ENCODE data around the gene BNIP3.

Gene BNIP3

GRCh38 chr10:131972474-131973071 lies 9.2 kb downstream of the BNIP3 start:
- TF ChIP-seq CTCF (IDR thresholded peaks at IDR 0.05): no peak
- Histone ChIP-seq H3K4me2 (ENCODE audit: low read length) (no peak overlapping the region), H2AFZ (no peak overlapping the region), H3K27ac (no peak overlapping the region), H3K4me3 (ENCODE audit: low read depth, low read length) (no peak overlapping the region), H3K9me3 (ENCODE audit: control insufficient read depth, low read length) (no peaks in the 10 kb centered on the region), H3K79me2 (no peaks in the 10 kb centered on the region), H3K9ac (no peak overlapping the region), H3K4me1 (no peaks in the 10 kb centered on the region), H3K36me3 (ENCODE audit: control insufficient read depth, insufficient read depth, low read length) (no peaks in the 10 kb centered on the region), H3K27me3 (ENCODE audit: control insufficient read depth, insufficient read depth, low read length) (no peaks in the 10 kb centered on the region)

GRCh38 chr10:131971591-131971990 lies 10.1 kb downstream of the BNIP3 start:
- Histone ChIP-seq H3K27me3 (ENCODE audit: control insufficient read depth, insufficient read depth, low read length) (no peaks in the 10 kb centered on the region), H3K36me3 (ENCODE audit: control insufficient read depth, insufficient read depth, low read length) (no peaks in the 10 kb centered on the region), H3K9ac (no peak overlapping the region), H3K4me3 (ENCODE audit: low read depth, low read length) (no peak overlapping the region), H3K27ac (no peak overlapping the region), H3K9me3 (ENCODE audit: control insufficient read depth, low read length) (no peaks in the 10 kb centered on the region), H3K4me2 (ENCODE audit: low read length) (no peak overlapping the region), H3K79me2 (no peaks in the 10 kb centered on the region), H2AFZ (no peak overlapping the region), H3K4me1 (no peaks in the 10 kb centered on the region)
- TF ChIP-seq CTCF (IDR thresholded peaks at IDR 0.05): no peak

- Histone ChIP-seq H3K9me3 (ENCODE audit: control insufficient read depth, low read length) (no peaks in the 10 kb centered on the region), H3K27me3 (ENCODE audit: control insufficient read depth, insufficient read depth, low read length) (no peaks in the 10 kb centered on the region), H2AFZ (no peak overlapping the region), H3K36me3 (ENCODE audit: control insufficient read depth, insufficient read depth, low read length) (no peaks in the 10 kb centered on the region), H3K4me3 (ENCODE audit: low read depth, low read length) (no peak overlapping the region), H3K79me2 (no peaks in the 10 kb centered on the region), H3K27ac (no peak overlapping the region), H3K4me1 (no peaks in the 10 kb centered on the region), H3K9ac (no peak overlapping the region), H3K4me2 (ENCODE audit: low read length) (no peak overlapping the region)
- no peak for TF ChIP-seq CTCF (IDR thresholded peaks at IDR 0.05)
Observed at GRCh38 chr10:131970946-131971345, 10.8 kb downstream of the BNIP3 start.

GRCh38 chr10:131968949-131969348 lies 12.8 kb downstream of the BNIP3 start:
- Histone ChIP-seq H3K4me2 (ENCODE audit: low read length) (no peak overlapping the region), H3K36me3 (ENCODE audit: control insufficient read depth, insufficient read depth, low read length) (no peaks in the 10 kb centered on the region), H2AFZ (no peak overlapping the region), H3K9me3 (ENCODE audit: control insufficient read depth, low read length) (no peaks in the 10 kb centered on the region), H3K4me3 (ENCODE audit: low read depth, low read length) (no peak overlapping the region), H3K27ac (no peak overlapping the region), H3K9ac (no peak overlapping the region), H3K4me1 (no peaks in the 10 kb centered on the region), H3K27me3 (ENCODE audit: control insufficient read depth, insufficient read depth, low read length) (no peaks in the 10 kb centered on the region), H3K79me2 (no peaks in the 10 kb centered on the region)
- no peak for TF ChIP-seq CTCF (IDR thresholded peaks at IDR 0.05)

- H3K27me3 ChIP-seq (ENCODE audit: control insufficient read depth, insufficient read depth, low read length): no peaks in the 10 kb centered on the region
- H3K4me3 ChIP-seq (ENCODE audit: low read depth, low read length): no peak overlapping the region
- H3K9me3 ChIP-seq (ENCODE audit: control insufficient read depth, low read length): no peaks in the 10 kb centered on the region
- no peak overlapping the region for H3K27ac ChIP-seq
- TF ChIP-seq CTCF (IDR thresholded peaks at IDR 0.05): no peak
- H3K4me1 ChIP-seq: no peaks in the 10 kb centered on the region
- no peak overlapping the region for H3K4me2 ChIP-seq (ENCODE audit: low read length)
- no peaks in the 10 kb centered on the region for H3K79me2 ChIP-seq
- no peak overlapping the region for H2AFZ ChIP-seq
- no peak overlapping the region for H3K9ac ChIP-seq
- H3K36me3 ChIP-seq (ENCODE audit: control insufficient read depth, insufficient read depth, low read length): no peaks in the 10 kb centered on the region
Observed at GRCh38 chr10:131964298-131964697, 17.4 kb downstream of the BNIP3 start.

All from parathyroid adenoma (tissue), 2 donors.